RWPE1 (cell line): ENCODE results near the gene ZDHHC16.

Source experiments
- CTCF ChIA-PET: fragments of 350-600 bp; sonication (Branson Sonifier 250); formaldehyde crosslinking; extraction: SDS; loops from one replicate; lab custom pipeline; 2021; lab: Yijun Ruan, JAX
- POLR2A ChIA-PET: fragments of 400-600 bp; formaldehyde crosslinking; extraction: SDS; loops from one replicate; lab custom pipeline; 2020; ENCODE audit warnings: antibody characterized with exemption; ENCODE audit not compliant: low non-redundant PET; lab: Yijun Ruan, JAX
- DNase-seq: peaks from one replicate; pipeline ENCODE4 v3.0.0; 2012; ENCODE audit warnings: low spot score
- H3K27ac ChIP-seq: fragments of 450-650 bp; 2 replicates; pipeline ENCODE4 v1.5.1; 2017
- TF ChIP-seq, protein P1 (sequence below): fragments of 450-650 bp; conservative IDR thresholded peaks from 2 replicates; pipeline ENCODE4 v1.5.1; 2017; ENCODE audit warnings: low read depth, mild to moderate bottlenecking

ZDHHC16 gene

DNA sequence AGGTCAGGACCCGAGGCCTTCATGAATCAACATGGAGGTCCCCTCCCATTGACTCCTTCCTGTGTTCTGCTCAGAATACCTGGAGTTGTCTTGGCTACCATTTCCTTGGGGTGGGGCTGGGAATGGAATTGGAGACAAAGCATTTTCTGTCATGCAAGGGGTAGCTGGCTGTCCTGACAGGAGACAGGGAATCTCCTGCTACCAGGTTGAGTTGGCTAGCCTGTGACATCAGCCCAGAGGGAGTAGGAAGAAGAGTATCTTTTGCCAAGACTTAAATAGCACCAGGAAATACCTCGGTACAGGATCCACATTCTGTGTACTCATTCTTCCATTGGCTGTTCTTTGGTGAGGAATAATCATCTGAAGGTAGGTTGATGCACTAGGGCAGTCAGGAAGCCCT, 4.9 kb downstream of the ZDHHC16 start:
- peak overlapping the region; percentile 43 for H3K27ac ChIP-seq
- POLR2A ChIA-PET: no interaction called here
- TF ChIP-seq, protein P1, sequence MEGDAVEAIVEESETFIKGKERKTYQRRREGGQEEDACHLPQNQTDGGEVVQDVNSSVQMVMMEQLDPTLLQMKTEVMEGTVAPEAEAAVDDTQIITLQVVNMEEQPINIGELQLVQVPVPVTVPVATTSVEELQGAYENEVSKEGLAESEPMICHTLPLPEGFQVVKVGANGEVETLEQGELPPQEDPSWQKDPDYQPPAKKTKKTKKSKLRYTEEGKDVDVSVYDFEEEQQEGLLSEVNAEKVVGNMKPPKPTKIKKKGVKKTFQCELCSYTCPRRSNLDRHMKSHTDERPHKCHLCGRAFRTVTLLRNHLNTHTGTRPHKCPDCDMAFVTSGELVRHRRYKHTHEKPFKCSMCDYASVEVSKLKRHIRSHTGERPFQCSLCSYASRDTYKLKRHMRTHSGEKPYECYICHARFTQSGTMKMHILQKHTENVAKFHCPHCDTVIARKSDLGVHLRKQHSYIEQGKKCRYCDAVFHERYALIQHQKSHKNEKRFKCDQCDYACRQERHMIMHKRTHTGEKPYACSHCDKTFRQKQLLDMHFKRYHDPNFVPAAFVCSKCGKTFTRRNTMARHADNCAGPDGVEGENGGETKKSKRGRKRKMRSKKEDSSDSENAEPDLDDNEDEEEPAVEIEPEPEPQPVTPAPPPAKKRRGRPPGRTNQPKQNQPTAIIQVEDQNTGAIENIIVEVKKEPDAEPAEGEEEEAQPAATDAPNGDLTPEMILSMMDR: no peak

DNA sequence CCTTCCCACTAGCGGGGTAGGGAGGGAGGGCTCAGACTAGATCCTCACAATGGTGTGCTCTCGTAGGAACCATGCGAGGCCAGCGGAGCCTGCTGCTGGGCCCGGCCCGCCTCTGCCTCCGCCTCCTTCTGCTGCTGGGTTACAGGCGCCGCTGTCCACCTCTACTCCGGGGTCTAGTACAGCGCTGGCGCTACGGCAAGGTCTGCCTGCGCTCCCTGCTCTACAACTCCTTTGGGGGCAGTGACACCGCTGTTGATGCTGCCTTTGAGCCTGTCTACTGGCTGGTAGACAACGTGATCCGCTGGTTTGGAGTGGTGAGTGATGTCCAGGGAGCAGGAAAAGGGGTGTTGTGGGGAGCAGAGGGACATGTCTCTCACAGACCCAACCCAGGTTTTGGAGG, 5.6 kb downstream of the ZDHHC16 start:
- H3K27ac ChIP-seq: peak overlapping the region; percentile 8; the same call in 1 of the 2 replicates
- ChIA-PET POLR2A (no interaction called here), CTCF (no interaction called here)
- TF ChIP-seq, protein P1: no peak
- DNase-seq: no peak

More for the DNA sequence above, 4.9 kb downstream of the ZDHHC16 start:
- CTCF ChIA-PET: no interaction called here
- no peak for DNase-seq

DNA sequence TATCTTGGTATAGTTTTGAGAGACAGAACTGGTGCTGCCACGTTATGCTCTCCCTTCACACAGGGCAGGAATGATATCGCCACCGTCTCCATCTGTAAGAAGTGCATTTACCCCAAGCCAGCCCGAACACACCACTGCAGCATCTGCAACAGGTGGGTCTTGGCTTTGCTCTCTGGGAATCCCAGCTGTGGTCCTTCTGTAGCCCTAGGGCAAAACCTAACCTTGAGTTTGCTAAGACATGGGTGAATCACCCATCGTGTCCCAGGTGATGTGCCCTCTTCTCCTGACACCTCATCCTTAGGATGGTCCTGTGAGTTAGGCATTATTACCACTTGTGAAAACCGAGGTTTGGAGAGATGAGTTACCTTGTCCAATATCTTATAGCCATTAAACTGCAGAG, 6.4 kb downstream of the ZDHHC16 start:
- no peak for DNase-seq
- ChIA-PET CTCF (interaction anchor here (1.8 kb wide), 1 partner anchor 12 kb away, joined by 8 read pairs; no protein-coding TSS in a partner anchor), POLR2A (no interaction called here)
- TF ChIP-seq, protein P1: no peak
- H3K27ac ChIP-seq: peak overlapping the region; percentile 8

DNA sequence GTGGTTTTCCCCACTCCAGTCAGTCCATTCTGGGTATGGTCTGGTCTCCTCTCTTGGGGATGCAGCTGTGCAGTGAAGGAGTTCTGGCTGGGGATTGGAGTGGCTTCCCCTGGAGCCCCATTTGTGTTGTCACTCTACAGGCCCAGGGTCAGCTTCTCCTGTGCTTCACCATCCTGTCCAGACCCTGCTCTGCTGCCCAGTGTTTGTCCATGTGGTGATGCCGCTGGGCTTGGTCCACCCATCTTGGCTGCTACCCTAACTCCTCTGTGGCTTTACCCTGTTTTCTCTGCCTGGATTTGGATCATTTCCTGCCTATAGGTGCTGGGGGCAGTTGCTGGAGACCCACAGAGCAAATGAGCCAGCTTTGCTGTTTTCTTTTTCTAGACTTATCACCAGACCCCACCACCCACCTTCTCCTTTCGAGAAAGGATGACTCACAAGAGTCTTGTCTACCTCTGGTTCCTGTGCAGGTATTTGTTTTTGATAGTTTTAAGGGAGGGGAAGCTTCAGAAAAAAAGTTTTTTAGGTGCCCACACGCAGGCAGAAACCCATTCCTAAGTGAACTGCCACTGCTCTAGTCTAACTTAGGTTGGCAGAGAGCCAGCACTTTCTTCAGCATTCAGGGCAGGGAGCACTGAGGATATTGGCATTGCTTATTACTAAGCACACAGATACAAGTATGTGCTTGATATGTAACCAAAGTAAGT, 8.5 kb downstream of the ZDHHC16 start:
- POLR2A ChIA-PET: no interaction called here
- no peak for DNase-seq
- CTCF ChIA-PET: interaction anchor here (0.6 to 1.8 kb wide), 3 partner anchors 10 to 415 kb away, joined by 4 to 8 read pairs (median 4); no protein-coding TSS in a partner anchor
- peak overlapping the region; percentile 62 for H3K27ac ChIP-seq
- TF ChIP-seq, protein P1: no peak

DNA sequence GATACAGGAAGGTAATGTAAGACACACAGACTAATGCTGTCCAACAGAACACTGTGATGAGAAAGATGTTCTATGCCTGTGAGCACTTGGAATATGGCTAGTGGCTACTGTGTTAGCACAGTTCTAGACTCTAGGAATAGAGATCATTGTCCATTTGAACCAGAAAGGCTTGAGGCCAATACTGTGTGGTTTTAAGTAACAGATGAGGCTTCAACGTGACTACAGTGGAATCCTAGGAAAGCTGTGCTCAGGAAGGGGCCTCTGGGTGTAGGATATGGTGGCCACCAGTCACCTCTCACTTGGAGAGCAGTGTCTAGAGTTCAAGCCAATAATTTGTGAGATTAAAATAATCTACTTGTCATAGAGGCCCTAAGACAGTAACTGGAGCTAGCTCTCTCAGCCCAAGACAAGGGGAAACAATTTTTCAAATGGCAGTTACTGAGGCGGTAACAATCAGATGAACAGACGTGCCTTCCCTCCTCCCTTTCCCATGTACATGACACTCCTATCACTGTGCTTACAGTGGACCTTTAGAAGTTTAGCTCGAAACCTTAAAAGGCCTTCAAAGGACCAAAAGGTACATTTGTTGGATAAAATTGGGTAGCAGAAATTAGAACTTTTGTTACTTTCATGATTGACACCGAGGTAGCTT, 10.2 kb downstream of the ZDHHC16 start:
- ChIA-PET CTCF (interaction anchor here (0.6 to 1.1 kb wide), 2 partner anchors 10 to 97 kb away, joined by 4 read pairs; partner anchors contain the start of genes EXOSC1 and ZDHHC16), POLR2A (no interaction called here)
- H3K27ac ChIP-seq: no peak overlapping the region
- TF ChIP-seq, protein P1: no peak
- DNase-seq: no peak

DNA sequence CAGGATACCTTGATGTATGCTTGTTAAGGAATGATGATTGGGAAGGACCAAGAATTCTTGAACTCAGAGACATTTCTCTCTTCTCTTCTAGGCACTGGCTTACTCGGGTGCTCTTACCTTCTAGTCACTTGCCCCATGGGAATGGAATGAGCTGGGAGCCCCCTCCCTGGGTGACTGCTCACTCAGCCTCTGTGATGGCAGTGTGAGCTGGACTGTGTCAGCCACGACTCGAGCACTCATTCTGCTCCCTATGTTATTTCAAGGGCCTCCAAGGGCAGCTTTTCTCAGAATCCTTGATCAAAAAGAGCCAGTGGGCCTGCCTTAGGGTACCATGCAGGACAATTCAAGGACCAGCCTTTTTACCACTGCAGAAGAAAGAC, 10.7 kb downstream of the ZDHHC16 start:
- H3K27ac ChIP-seq: peak overlapping the region; percentile 45
- no peak for DNase-seq
- CTCF ChIA-PET: interaction anchor here (0.5 to 1.1 kb wide), 4 partner anchors 11 to 178 kb away, joined by 3 to 4 read pairs (median 4); partner anchors contain the start of genes EXOSC1 and ZDHHC16
- POLR2A ChIA-PET: no interaction called here
- TF ChIP-seq, protein P1: no peak
